ENCODE results near the gene OXCT1. TPM values are rescaled to one million over a fixed set of nuclear protein-coding genes. Genes with fewer than 3 reads are reported as not detected.

OXCT1 gene
- total and polyA plus RNA-seq, 2 donors from 2014 or later: 20.5 to 42.7 TPM

DNA sequence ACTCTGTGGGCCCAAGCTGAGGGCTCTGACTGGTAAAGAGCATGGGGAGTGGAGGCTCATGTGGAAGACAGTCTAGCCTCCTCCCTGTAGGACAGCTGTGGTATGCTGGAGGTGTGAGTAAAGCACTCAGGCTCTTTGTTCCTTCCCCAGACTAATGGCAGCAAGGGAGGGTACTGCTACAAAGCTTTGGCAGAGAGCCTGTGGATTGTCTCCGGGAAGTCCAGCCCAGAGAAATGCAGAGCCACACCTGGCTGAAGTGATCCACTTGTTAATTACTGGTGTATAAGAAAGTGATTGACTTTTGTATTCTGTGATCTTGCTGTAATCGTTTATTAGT lies 161.7 kb downstream of the OXCT1 start:
- Histone ChIP-seq H3K36me3 (ENCODE audit: control insufficient read depth in 2 of 3, insufficient read depth in 3 of 3, low read length in 3 of 3) (no peaks in the 10 kb centered on the region), H3K4me1 (ENCODE audit: control insufficient read depth in 2 of 3, insufficient read depth in 2 of 3, low read depth in 1 of 3, low read length in 3 of 3) (no peaks in the 10 kb centered on the region), H3K9me3 (ENCODE audit: control insufficient read depth in 2 of 3, insufficient read depth in 1 of 3, low read length in 3 of 3) (peaks cover 0 to 16% (median 0%) of the 10 kb centered on the region in 3 donors), H3K27ac (ENCODE audit: low read depth in 2 of 2, low read length in 2 of 2) (no peak overlapping the region), H3K27me3 (ENCODE audit: control insufficient read depth, insufficient read depth, low read length) (no peaks in the 10 kb centered on the region), H3K9ac (ENCODE audit: low read length in 3 of 3) (no peak overlapping the region), H3K4me3 (ENCODE audit: low read length in 3 of 3) (no peak overlapping the region)
- TF ChIP-seq, protein P1, sequence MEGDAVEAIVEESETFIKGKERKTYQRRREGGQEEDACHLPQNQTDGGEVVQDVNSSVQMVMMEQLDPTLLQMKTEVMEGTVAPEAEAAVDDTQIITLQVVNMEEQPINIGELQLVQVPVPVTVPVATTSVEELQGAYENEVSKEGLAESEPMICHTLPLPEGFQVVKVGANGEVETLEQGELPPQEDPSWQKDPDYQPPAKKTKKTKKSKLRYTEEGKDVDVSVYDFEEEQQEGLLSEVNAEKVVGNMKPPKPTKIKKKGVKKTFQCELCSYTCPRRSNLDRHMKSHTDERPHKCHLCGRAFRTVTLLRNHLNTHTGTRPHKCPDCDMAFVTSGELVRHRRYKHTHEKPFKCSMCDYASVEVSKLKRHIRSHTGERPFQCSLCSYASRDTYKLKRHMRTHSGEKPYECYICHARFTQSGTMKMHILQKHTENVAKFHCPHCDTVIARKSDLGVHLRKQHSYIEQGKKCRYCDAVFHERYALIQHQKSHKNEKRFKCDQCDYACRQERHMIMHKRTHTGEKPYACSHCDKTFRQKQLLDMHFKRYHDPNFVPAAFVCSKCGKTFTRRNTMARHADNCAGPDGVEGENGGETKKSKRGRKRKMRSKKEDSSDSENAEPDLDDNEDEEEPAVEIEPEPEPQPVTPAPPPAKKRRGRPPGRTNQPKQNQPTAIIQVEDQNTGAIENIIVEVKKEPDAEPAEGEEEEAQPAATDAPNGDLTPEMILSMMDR (IDR thresholded peaks at IDR 0.05; ENCODE audit: borderline replicate concordance, extremely low read depth, insufficient read depth): no peak
- DNase-seq: no peak
- intact Hi-C loops (cut with DNase I): no loop called here
- no peak for FAIRE-seq

DNA sequence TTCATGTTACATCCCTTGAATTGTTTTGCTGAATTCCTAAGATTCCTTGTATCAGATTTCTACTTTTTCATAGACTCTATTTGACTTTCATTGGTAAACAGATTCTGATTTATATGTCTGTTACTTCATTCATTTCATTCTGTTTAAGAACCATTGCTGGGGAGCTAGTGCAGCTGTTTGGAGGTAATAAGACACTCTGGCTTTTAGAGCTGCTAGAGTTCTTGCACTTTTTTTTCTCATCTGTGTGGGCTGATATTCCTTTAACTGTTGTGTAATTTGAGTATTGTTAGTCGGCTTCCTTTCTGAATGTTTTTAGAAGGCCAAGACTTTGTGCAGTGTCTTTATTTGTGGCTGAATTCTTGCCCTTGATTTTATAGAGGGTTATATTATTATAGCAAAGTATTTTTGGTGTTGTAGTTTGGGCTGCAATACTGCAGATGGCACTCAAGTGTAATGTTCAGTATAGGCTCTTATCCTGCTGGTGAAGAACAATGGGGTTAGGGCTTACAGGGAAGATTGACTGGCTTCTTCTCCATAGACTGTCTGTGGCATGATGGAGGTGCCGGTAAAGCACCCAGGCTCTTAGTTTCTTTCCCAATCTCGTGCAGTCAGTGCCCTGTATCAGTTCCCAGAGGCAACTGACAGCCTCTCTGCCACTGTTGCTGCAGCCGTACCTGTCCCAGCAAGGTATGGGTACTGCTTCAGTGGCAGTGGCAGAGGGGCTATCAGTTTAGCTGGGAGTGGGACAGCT lies 162.2 kb downstream of the OXCT1 start:
- TF ChIP-seq, protein P1 (IDR thresholded peaks at IDR 0.05; ENCODE audit: borderline replicate concordance, extremely low read depth, insufficient read depth): peak; percentile 24
- Histone ChIP-seq H3K36me3 (ENCODE audit: control insufficient read depth in 2 of 3, insufficient read depth in 3 of 3, low read length in 3 of 3) (no peaks in the 10 kb centered on the region), H3K4me3 (ENCODE audit: low read length in 3 of 3) (no peak overlapping the region), H3K4me1 (ENCODE audit: control insufficient read depth in 2 of 3, insufficient read depth in 2 of 3, low read depth in 1 of 3, low read length in 3 of 3) (no peaks in the 10 kb centered on the region), H3K27ac (ENCODE audit: low read depth in 2 of 2, low read length in 2 of 2) (no peak overlapping the region), H3K9me3 (ENCODE audit: control insufficient read depth in 2 of 3, insufficient read depth in 1 of 3, low read length in 3 of 3) (peaks cover 0 to 16% (median 0%) of the 10 kb centered on the region in 3 donors), H3K9ac (ENCODE audit: low read length in 3 of 3) (no peak overlapping the region), H3K27me3 (ENCODE audit: control insufficient read depth, insufficient read depth, low read length) (no peaks in the 10 kb centered on the region)
- intact Hi-C loops (cut with DNase I): no loop called here
- no peak for FAIRE-seq
- peak in 1 of 5 donors; percentile 5 for DNase-seq

DNA sequence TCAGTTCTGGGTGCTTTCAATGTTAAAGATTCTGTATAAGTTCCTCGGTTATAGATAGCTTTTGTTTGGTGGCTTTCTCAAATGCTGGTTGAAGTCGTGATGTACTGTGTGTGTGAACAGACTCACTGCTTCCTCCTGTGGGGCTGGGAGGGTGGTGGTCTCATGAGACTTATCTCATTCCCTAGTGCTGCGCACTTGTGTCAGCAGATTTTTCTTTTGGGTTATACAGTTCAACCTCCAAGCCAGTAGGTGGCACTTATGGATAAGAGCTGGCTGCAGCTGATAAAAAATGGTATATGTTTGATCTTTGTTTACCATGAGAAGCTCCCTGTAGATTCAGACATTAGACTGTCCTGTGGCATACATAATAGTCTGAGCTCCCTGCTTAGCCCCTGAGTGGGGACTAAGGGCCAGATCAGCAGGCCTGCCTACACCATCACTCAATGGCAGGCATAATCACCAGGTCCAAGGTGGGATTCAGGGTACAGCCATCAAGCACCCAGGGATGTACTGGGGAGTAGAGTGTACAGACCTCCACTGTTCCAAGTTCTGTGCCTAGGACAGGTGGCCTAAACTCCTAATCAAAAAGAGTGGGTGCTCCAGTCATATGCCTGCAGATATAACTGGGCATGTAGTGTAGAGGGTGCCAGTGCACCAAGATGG lies 174.2 kb downstream of the OXCT1 start:
- Histone ChIP-seq H3K27me3 (ENCODE audit: control insufficient read depth, insufficient read depth, low read length) (no peaks in the 10 kb centered on the region), H3K4me3 (ENCODE audit: low read length in 3 of 3) (no peak overlapping the region), H3K9me3 (ENCODE audit: control insufficient read depth in 2 of 3, insufficient read depth in 1 of 3, low read length in 3 of 3) (no peaks in the 10 kb centered on the region), H3K9ac (ENCODE audit: low read length in 3 of 3) (no peak overlapping the region), H3K36me3 (ENCODE audit: control insufficient read depth in 2 of 3, insufficient read depth in 3 of 3, low read length in 3 of 3) (no peaks in the 10 kb centered on the region), H3K27ac (ENCODE audit: low read depth in 2 of 2, low read length in 2 of 2) (no peak overlapping the region), H3K4me1 (ENCODE audit: control insufficient read depth in 2 of 3, insufficient read depth in 2 of 3, low read depth in 1 of 3, low read length in 3 of 3) (no peaks in the 10 kb centered on the region)
- intact Hi-C loops (cut with DNase I): no loop called here
- FAIRE-seq: no peak
- TF ChIP-seq, protein P1 (IDR thresholded peaks at IDR 0.05; ENCODE audit: borderline replicate concordance, extremely low read depth, insufficient read depth): peak; percentile 24
- DNase-seq: peak in 1 of 5 donors; percentile 2
